Epidermal melanocyte (primary cell): Measurements from ENCODE around the gene NAGPA.

ENCODE experiments used
- DNase-seq: peaks from one replicate; pipeline ENCODE4 v3.0.0; 2011; ENCODE audit warnings: low spot score; ENCODE audit not compliant: insufficient read length

Gene NAGPA

GRCh38 chr16:4979164-4979563, 54.6 kb downstream of the NAGPA start:
- DNase-seq, result no peak

GRCh38 chr16:4976611-4977145, 57.1 kb downstream of the NAGPA start:
- DNase-seq, result no peak

GRCh38 chr16:4976079-4976478, 57.7 kb downstream of the NAGPA start:
- DNase-seq, result no peak
